GM12878 (cell line): ENCODE measurements around the gene SCRG1. TPM values are rescaled to one million over a fixed set of nuclear protein-coding genes. Genes with fewer than 3 reads are reported as not detected.

Source experiments
- ATAC-seq: fragments of 200-7000 bp; cut with Tn5 transposase; 3 replicates; pipeline ENCODE4 v1.9.1; 2020; ENCODE audit warnings: mild to moderate bottlenecking, moderate library complexity
- BruUV-seq: library from RNA; stranded (reverse); fragments of 400-500 nt; replicated peaks from 2 replicates; lab custom pipeline; 2021; lab: Mats Ljungman, UMichigan
- CTCF ChIA-PET: fragments of 300-600 bp; sonication (Branson Sonifier 250); formaldehyde crosslinking; extraction: SDS; loops from one replicate; lab custom pipeline; 2021; ENCODE audit warnings: inconsistent platforms; lab: Yijun Ruan, JAX
- POLR2A ChIA-PET: fragments of 350-600 bp; formaldehyde crosslinking; extraction: SDS; loops from one replicate; lab custom pipeline; 2021; ENCODE audit warnings: inconsistent platforms; lab: Charles Lee
- RAD21 ChIA-PET: fragments of 300-600 bp; sonication (Branson Sonifier 250); formaldehyde crosslinking; loops from one replicate; lab custom pipeline; 2023; ENCODE audit warnings: antibody characterized with exemption; ENCODE audit not compliant: unreplicated experiment; lab: Charles Lee
- SMC1A ChIA-PET: fragments of 300-600 bp; sonication (Branson Sonifier 250); formaldehyde crosslinking; loops from one replicate; lab custom pipeline; 2023; ENCODE audit not compliant: unreplicated experiment, uncharacterized antibody; lab: Charles Lee
- DNase-seq: peaks from one replicate; pipeline ENCODE4 v3.0.0-alpha.2; 2011; ENCODE audit warnings: low read depth, low spot score
- FAIRE-seq: peaks from 3 replicates; lab custom pipeline; 2011; peaks lifted over from hg19 to GRCh38; lab: Jason Lieb, UNC
- H2AFZ ChIP-seq: 2 replicates; pipeline ENCODE4 v1.6.0; 2011; ENCODE audit warnings: low read depth, low read length, control low read depth; ENCODE audit not compliant: control insufficient read depth
- H3K27ac ChIP-seq: 2 replicates; pipeline ENCODE4 v1.5.1; 2011; ENCODE audit warnings: control low read depth; ENCODE audit not compliant: control insufficient read depth, insufficient read depth
- H3K27me3 ChIP-seq, 2 experiments: replicated peaks in 1 of 2; 2 replicates each; pipeline versions ENCODE4 v1.6.0 to v1.6.1; 2011; ENCODE audit warnings: low read length in 1 of 2; ENCODE audit not compliant: control insufficient read depth in 2 of 2, insufficient read depth in 2 of 2
- H3K36me3 ChIP-seq, 2 experiments: 2 replicates each; pipeline ENCODE4 v1.5.1; 2011; ENCODE audit warnings: low read length in 1 of 2; ENCODE audit not compliant: control insufficient read depth in 2 of 2, insufficient read depth in 2 of 2
- H3K4me1 ChIP-seq: 2 replicates; pipeline ENCODE4 v1.6.1; 2011; ENCODE audit warnings: mild to moderate bottlenecking, low read length, moderate library complexity, mixed read lengths; ENCODE audit not compliant: control insufficient read depth, insufficient read depth
- H3K4me2 ChIP-seq: 2 replicates; pipeline ENCODE4 v1.6.0; 2011; ENCODE audit warnings: control low read depth; ENCODE audit not compliant: control insufficient read depth, insufficient read depth
- H3K4me3 ChIP-seq: fragments of 200-600 bp; sonication (generic); 2 replicates; pipeline ENCODE4 v1.5.1; 2016
- H3K79me2 ChIP-seq: 2 replicates; pipeline ENCODE4 v1.6.0; 2011; ENCODE audit warnings: low read length; ENCODE audit not compliant: control insufficient read depth, insufficient read depth
- H3K9ac ChIP-seq: 2 replicates; pipeline ENCODE4 v1.8.0; 2011; ENCODE audit warnings: low read length, control low read depth, mixed read lengths; ENCODE audit not compliant: control insufficient read depth, insufficient read depth
- H3K9me3 ChIP-seq: replicated peaks from 3 replicates; pipeline ENCODE4 v1.5.1; 2011; ENCODE audit warnings: mild to moderate bottlenecking, low read length; ENCODE audit not compliant: control insufficient read depth, insufficient read depth
- H4K20me1 ChIP-seq: 2 replicates; pipeline ENCODE4 v1.6.0; 2011; ENCODE audit not compliant: control insufficient read depth, insufficient read depth
- CTCF ChIP-seq, 3 experiments: IDR thresholded peaks in 2 of 3; conservative IDR thresholded peaks in 1 of 3; 2 replicates each; pipeline ENCODE4 v1.5.1; 2011; ENCODE audit warnings: low read depth in 3 of 3, low read length in 3 of 3, mild to moderate bottlenecking in 3 of 3, control low read depth in 2 of 3, moderate library complexity in 2 of 3, inconsistent platforms in 1 of 3, mixed read lengths in 1 of 3; ENCODE audit not compliant: control insufficient read depth in 2 of 3, insufficient read depth in 1 of 3; ENCODE audit errors: extremely low read depth in 1 of 3
- EZH2 ChIP-seq: IDR thresholded peaks from 2 replicates; pipeline ENCODE4 v1.6.1; 2012; ENCODE audit warnings: low read depth, mild to moderate bottlenecking, control low read depth, inconsistent platforms, low read length, borderline replicate concordance; ENCODE audit not compliant: control insufficient read depth
- RAD21 ChIP-seq: IDR thresholded peaks from 2 replicates; pipeline ENCODE4 v1.6.1; 2011; ENCODE audit warnings: mild to moderate bottlenecking, low read depth, low read length, moderate library complexity; ENCODE audit not compliant: insufficient read depth
- WGBS: methylation state at CpG from one replicate; pipeline ENCODE4 v1.1.6; 2016; ENCODE audit warnings: low lambda C conversion rate; ENCODE audit not compliant: insufficient replicate concordance, insufficient coverage; ENCODE audit errors: missing lambda C conversion rate; 5-methylcytosine and 5-hydroxymethylcytosine counted together
- in situ Hi-C: fragments of 300-500 bp; cut with MboI; formaldehyde crosslinking; loops from 9 replicates; pipeline ENCODE4 v1.14.3; 2018; ENCODE audit warnings: mixed read lengths
- intact Hi-C: fragments of 100-400 bp; cut with micrococcal nuclease; formaldehyde crosslinking; loops from one replicate; pipeline ENCODE4 v1.14.2; 2022; ENCODE audit not compliant: unreplicated experiment
- polyA plus RNA-seq, 11 experiments: library from polyadenylated mRNA; depleted of rRNA in 4 of 11; unstranded in 6 of 11; stranded (reverse) in 5 of 11; fragments of >200 nt; fragmentation: Nextera tagmentation in 4 of 11; fragmentation: Illumina TruSeq in 1 of 11; extraction: Ambion mirVana in 4 of 11; extraction: Trizol in 1 of 11; gene quantifications; 1 replicate in 1 of 11; 2 replicates in 10 of 11; pipeline versions ENCODE4 v1.2.1 to v1.2.3, GENCODE V29; 2011 to 2016; ENCODE audit warnings: inconsistent platforms in 2 of 11, missing spikeins in 2 of 11, low read depth in 1 of 11
- total RNA-seq, 4 experiments: library from RNA; depleted of rRNA in 3 of 4; stranded (reverse); fragments of >200 nt in 3 of 4; fragmentation: Illumina TruSeq in 1 of 4; extraction: Trizol in 1 of 4; gene quantifications; 2 replicates each; pipeline versions ENCODE4 v1.2.1 to v1.2.3, GENCODE V29; 2013 to 2021

Gene SCRG1
- total and polyA plus RNA-seq, 10 of the 15 experiments (the other 5 are each of a cell fraction or from before 2014, with no cell fraction given) = 0.02 to 0.58 (median 0.54) TPM; not detected in 7

GRCh38 chr4:173420801-173421200 is 21.9 kb upstream of the SCRG1 start (continued):
- TF ChIP-seq EZH2 = no peak

GRCh38 chr4:173420324-173420752 is 21.4 kb upstream of the SCRG1 start:
- Histone ChIP-seq H3K27me3 (no peaks in the 10 kb centered on the region), H4K20me1 (no peaks in the 10 kb centered on the region), H3K4me1 (no peaks in the 10 kb centered on the region), H3K36me3 (no peaks in the 10 kb centered on the region), H3K79me2 (no peaks in the 10 kb centered on the region), H3K9ac (no peak overlapping the region), H3K27ac (no peak overlapping the region), H3K9me3 (no peaks in the 10 kb centered on the region), H3K4me2 (no peak overlapping the region), H3K4me3 (no peak overlapping the region), H2AFZ (no peak overlapping the region)
- TF ChIP-seq EZH2 (no peak), CTCF (IDR thresholded peaks at IDR 0.05 in 2 of 3, conservative IDR thresholded peaks at IDR 0.05 in 1 of 3; ENCODE audit: control insufficient read depth in 2 of 3, extremely low read depth in 1 of 3, insufficient read depth in 1 of 3, low read depth in 3 of 3, low read length in 3 of 3) (peak; percentile 21 to 48 (median 39); a peak in 2 of 6 replicates), RAD21 (peak; percentile 57)
- peak; percentile 89 for FAIRE-seq
- ChIA-PET POLR2A (no interaction called here), SMC1A (interaction anchor here (0.6 to 2.9 kb wide), 16 partner anchors 9 to 570 kb away, joined by 3 to 24 read pairs (median 4); no protein-coding TSS in a partner anchor), RAD21 (interaction anchor here (0.6 to 2.7 kb wide), 23 partner anchors 9 to 698 kb away, joined by 3 to 15 read pairs (median 4); no protein-coding TSS in a partner anchor), CTCF (interaction anchor here (0.5 to 4.4 kb wide), 59 partner anchors 8 to 1610 kb away, joined by 3 to 57 read pairs (median 4); no protein-coding TSS in a partner anchor)
- ATAC-seq = peak; percentile 71
- 91% methylated on average over 4 of the region's 4 CpGs for WGBS
- intact Hi-C loops = loop anchor here (1.0 to 5.0 kb wide), 2 partner anchors 74 to 897 kb away; no protein-coding TSS in a partner anchor
- in situ Hi-C loops = loop anchor here (10.0 kb wide), 1 partner anchor 74 kb away; no protein-coding TSS in a partner anchor
- DNase-seq = no peak
- no TSS peak for BruUV-seq
